Stimulated activated naive B cell treated with anti-CD40 and anti-IgM and Interleukin-4, amounts not matched to agents 10 μg/mL and 1 μg/mL and 100 μg/mL, for 72 hours (primary cell): ENCODE measurements around the gene TPBG.
A peak's percentile ranks its signal among the peaks of the same experiment; 100 is the strongest.

ENCODE experiments used
- ATAC-seq, 2 donors: fragments of 150-1000 bp; cut with Tn5 transposase; replicated peaks; 2 replicates each; pipeline ENCODE4 v1.10.0; 2021; ENCODE audit warnings: moderate library complexity in 1 of 2
- DNase-seq: peaks from one replicate; pipeline ENCODE4 v3.0.0; 2021
- H3K27ac Mint-ChIP-seq: one replicate; pipeline ENCODE4 v1.8.0; 2022; ENCODE audit warnings: mild to moderate bottlenecking, mixed read lengths
- H3K27me3 Mint-ChIP-seq, 2 donors: one replicate each; pipeline ENCODE4 v1.8.0; 2022; ENCODE audit warnings: mixed read lengths in 2 of 2
- H3K36me3 Mint-ChIP-seq, 2 donors: one replicate each; pipeline ENCODE4 v1.8.0; 2022; ENCODE audit warnings: mixed read lengths in 2 of 2, mild to moderate bottlenecking in 1 of 2
- H3K4me1 Mint-ChIP-seq, 2 donors: one replicate each; pipeline ENCODE4 v1.8.0; 2022; ENCODE audit warnings: mixed read lengths in 2 of 2, mild to moderate bottlenecking in 1 of 2
- H3K4me3 Mint-ChIP-seq, 2 donors: one replicate each; pipeline ENCODE4 v1.8.0; 2022; ENCODE audit warnings: mild to moderate bottlenecking in 2 of 2, mixed read lengths in 2 of 2, moderate library complexity in 1 of 2
- H3K9me3 Mint-ChIP-seq, 2 donors: one replicate each; pipeline ENCODE4 v1.8.0; 2022; ENCODE audit warnings: mixed read lengths in 2 of 2, mild to moderate bottlenecking in 1 of 2

TPBG gene

GRCh38 chr6:82396964-82397751 lies 33.5 kb downstream of the TPBG start:
- Mint-ChIP-seq H3K4me1 (no peaks in the 10 kb centered on the region), H3K27ac (no peak overlapping the region), H3K4me3 (no peak overlapping the region), H3K36me3 (no peaks in the 10 kb centered on the region), H3K27me3 (no peaks in the 10 kb centered on the region), H3K9me3 (peaks cover 0 to 1% of the 10 kb centered on the region in 2 donors)
- no peak for ATAC-seq
- DNase-seq, result no peak

DNA sequence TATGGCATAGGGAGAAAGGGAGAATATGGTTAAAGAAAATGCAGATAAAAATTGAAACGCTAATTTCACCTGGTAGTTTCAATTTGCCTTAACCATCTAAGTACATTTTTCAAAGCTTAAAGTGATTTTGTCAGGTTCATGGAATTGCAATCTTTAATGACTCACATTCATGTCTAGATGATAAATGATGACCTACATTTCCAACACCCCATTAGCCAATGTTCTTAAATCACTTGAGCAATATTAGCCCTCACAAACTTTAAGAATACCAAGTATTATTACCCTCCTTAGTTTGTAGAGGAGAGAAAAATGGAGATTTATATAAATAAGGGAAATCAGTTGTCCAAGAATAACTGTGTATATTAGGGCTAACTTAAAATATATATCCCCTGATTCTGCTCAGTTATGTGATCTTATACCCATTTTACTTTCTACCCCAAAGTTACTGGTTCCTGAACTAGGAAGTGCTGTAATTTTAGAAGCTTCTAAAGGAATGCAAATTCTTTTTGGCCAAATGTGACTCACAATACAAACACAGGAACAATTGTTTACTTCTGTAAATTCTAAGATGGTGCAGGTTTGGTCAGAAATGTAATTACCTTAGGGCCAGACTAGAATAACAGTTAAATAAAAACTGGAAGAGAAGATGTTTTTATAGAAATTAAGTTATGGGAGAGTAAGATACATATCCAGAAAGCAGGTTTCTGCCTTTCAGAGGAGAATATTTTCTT lies 34.5 kb downstream of the TPBG start:
- no peaks in the 10 kb centered on the region for H3K27me3 Mint-ChIP-seq
- ATAC-seq, result no peak
- H3K36me3 Mint-ChIP-seq, result no peaks in the 10 kb centered on the region
- DNase-seq, result no peak
- no peak overlapping the region for H3K4me3 Mint-ChIP-seq
- H3K27ac Mint-ChIP-seq, result no peak overlapping the region
- H3K9me3 Mint-ChIP-seq, result peaks cover 0 to under 1% of the 10 kb centered on the region in 2 donors
- no peaks in the 10 kb centered on the region for H3K4me1 Mint-ChIP-seq

DNA sequence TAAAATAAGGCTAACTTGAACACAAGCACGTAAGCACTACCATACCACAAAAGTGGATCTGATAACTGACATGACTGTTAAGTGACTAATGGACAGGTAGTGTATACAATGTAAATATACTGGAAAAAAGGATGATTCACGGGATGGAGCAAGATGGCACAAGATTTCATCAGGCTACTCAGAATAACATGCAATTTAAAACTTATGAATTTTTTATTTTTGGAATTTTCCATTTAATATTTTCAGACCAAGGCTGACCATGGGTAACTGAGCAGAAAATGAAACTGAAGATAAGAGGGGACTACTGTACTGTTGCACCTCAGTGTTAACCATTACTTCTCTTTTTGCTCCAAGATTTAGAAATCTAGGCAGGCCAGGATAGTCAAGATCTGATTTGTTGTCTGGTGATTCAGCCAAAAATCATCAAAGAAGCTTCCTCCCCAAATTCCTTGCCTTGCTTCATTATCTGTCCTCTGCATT lies 45.4 kb downstream of the TPBG start:
- Mint-ChIP-seq H3K9me3 (no peaks in the 10 kb centered on the region), H3K27ac (no peak overlapping the region), H3K4me3 (no peak overlapping the region), H3K36me3 (no peaks in the 10 kb centered on the region), H3K4me1 (no peaks in the 10 kb centered on the region), H3K27me3 (no peaks in the 10 kb centered on the region)
- ATAC-seq, result peak; percentile 40 to 54
- DNase-seq, result no peak

GRCh38 chr6:82410151-82410648 lies 46.6 kb downstream of the TPBG start:
- DNase-seq, result peak; percentile 5
- no peak overlapping the region for H3K27ac Mint-ChIP-seq
- no peaks in the 10 kb centered on the region for H3K27me3 Mint-ChIP-seq
- no peaks in the 10 kb centered on the region for H3K36me3 Mint-ChIP-seq
- no peak overlapping the region for H3K4me3 Mint-ChIP-seq
- ATAC-seq, result peak; percentile 64 to 75
- no peaks in the 10 kb centered on the region for H3K9me3 Mint-ChIP-seq
- no peaks in the 10 kb centered on the region for H3K4me1 Mint-ChIP-seq

DNA sequence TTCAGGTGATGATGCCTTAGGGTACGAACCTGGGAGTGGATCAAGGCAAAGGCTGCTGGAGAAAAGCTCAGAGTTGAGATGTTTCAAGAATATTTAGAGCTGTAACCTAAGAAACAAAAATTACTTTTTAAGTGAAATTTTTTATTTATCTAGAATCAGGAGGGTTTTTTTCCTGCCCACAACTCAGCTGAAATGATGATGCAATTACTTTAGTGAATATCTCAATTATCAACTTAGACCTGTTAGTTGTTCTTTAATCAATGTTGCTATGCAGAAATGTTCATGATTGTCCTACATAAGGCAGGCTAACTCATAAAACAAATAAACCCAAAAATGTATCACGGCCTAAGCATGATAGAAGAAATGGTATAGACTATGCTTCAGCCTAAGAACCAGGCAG lies 50.3 kb downstream of the TPBG start:
- H3K4me1 Mint-ChIP-seq, result no peaks in the 10 kb centered on the region
- no peak overlapping the region for H3K27ac Mint-ChIP-seq
- H3K4me3 Mint-ChIP-seq, result no peak overlapping the region
- DNase-seq, result no peak
- H3K9me3 Mint-ChIP-seq, result no peaks in the 10 kb centered on the region
- no peaks in the 10 kb centered on the region for H3K27me3 Mint-ChIP-seq
- ATAC-seq, result no peak
- H3K36me3 Mint-ChIP-seq, result no peaks in the 10 kb centered on the region

- H3K27me3 Mint-ChIP-seq, result no peaks in the 10 kb centered on the region
- H3K27ac Mint-ChIP-seq, result no peak overlapping the region
- no peaks in the 10 kb centered on the region for H3K36me3 Mint-ChIP-seq
- H3K9me3 Mint-ChIP-seq, result no peaks in the 10 kb centered on the region
- ATAC-seq (no peak), DNase-seq (no peak)
- H3K4me3 Mint-ChIP-seq, result no peak overlapping the region
- H3K4me1 Mint-ChIP-seq, result no peaks in the 10 kb centered on the region
Measured at GRCh38 chr6:82415820-82416219, 52.2 kb downstream of the TPBG start.

GRCh38 chr6:82416346-82416745 lies 52.7 kb downstream of the TPBG start:
- H3K9me3 Mint-ChIP-seq, result no peaks in the 10 kb centered on the region
- ATAC-seq, result no peak

More at GRCh38 chr6:82416346-82416745, 52.7 kb downstream of the TPBG start:
- no peaks in the 10 kb centered on the region for H3K27me3 Mint-ChIP-seq
- no peak overlapping the region for H3K27ac Mint-ChIP-seq
- H3K36me3 Mint-ChIP-seq, result no peaks in the 10 kb centered on the region
- H3K4me1 Mint-ChIP-seq, result no peaks in the 10 kb centered on the region
- DNase-seq, result no peak
- H3K4me3 Mint-ChIP-seq, result no peak overlapping the region
